HL-60 (cell line): ENCODE data around the gene CRISP1.

Experiments used
- DNase-seq, 2 experiments: peaks; one replicate each; pipeline ENCODE4 v3.0.0-alpha.2; 2010 to 2020; ENCODE audit warnings: low read depth in 1 of 2, low spot score in 1 of 2
- H3K27ac ChIP-seq: fragments of 250-450 bp; sonication (Bioruptor Pico); replicated peaks from 2 replicates; pipeline ENCODE4 v1.5.1; 2020; ENCODE audit warnings: mild to moderate bottlenecking, moderate library complexity
- H3K27me3 ChIP-seq: fragments of 250-450 bp; sonication (Bioruptor Pico); 2 replicates; pipeline ENCODE4 v1.5.1; 2021; ENCODE audit warnings: mild to moderate bottlenecking, moderate library complexity; ENCODE audit not compliant: insufficient read depth, poor library complexity, severe bottlenecking
- H3K4me3 ChIP-seq: replicated peaks from 2 replicates; pipeline ENCODE4 v1.5.1; 2011; ENCODE audit warnings: mild to moderate bottlenecking, control low read depth, low read length; ENCODE audit not compliant: insufficient read depth
- CTCF ChIP-seq: IDR thresholded peaks from one replicate; pipeline ENCODE4 v1.5.1; 2011; ENCODE audit warnings: low read length, control low read depth, inconsistent platforms; ENCODE audit not compliant: insufficient read depth
- GABPA ChIP-seq: IDR thresholded peaks from 2 replicates; pipeline ENCODE4 v1.6.1; 2012; ENCODE audit warnings: low read depth
- POLR2AphosphoS5 ChIP-seq: IDR thresholded peaks from 2 replicates; pipeline ENCODE4 v1.6.1; 2012; ENCODE audit warnings: low read depth
- REST ChIP-seq: IDR thresholded peaks from 2 replicates; pipeline ENCODE4 v1.6.1; 2012; ENCODE audit warnings: low read depth; ENCODE audit not compliant: insufficient replicate concordance
- SPI1 ChIP-seq: IDR thresholded peaks from 2 replicates; pipeline ENCODE4 v1.6.1; 2012; ENCODE audit warnings: low read depth, mild to moderate bottlenecking, borderline replicate concordance

Gene CRISP1

GRCh38 chr6:49912196-49912595 is 45.9 kb upstream of the CRISP1 start:
- DNase-seq, result no peak
- H3K27ac ChIP-seq, result no peak overlapping the region
- no peak overlapping the region for H3K4me3 ChIP-seq
- TF ChIP-seq CTCF (no peak), POLR2AphosphoS5 (no peak), GABPA (no peak), SPI1 (no peak), REST (no peak)
- H3K27me3 ChIP-seq, result no peaks in the 10 kb centered on the region

- TF ChIP-seq REST (no peak), SPI1 (no peak), CTCF (no peak), POLR2AphosphoS5 (no peak), GABPA (no peak)
- Histone ChIP-seq H3K27me3 (no peaks in the 10 kb centered on the region), H3K4me3 (no peak overlapping the region), H3K27ac (no peak overlapping the region)
- no peak for DNase-seq
Measured at GRCh38 chr6:49911252-49911651, 44.9 kb upstream of the CRISP1 start.

- Histone ChIP-seq H3K27ac (no peak overlapping the region), H3K4me3 (no peak overlapping the region), H3K27me3 (no peaks in the 10 kb centered on the region)
- TF ChIP-seq SPI1 (no peak), GABPA (no peak), REST (no peak), POLR2AphosphoS5 (no peak), CTCF (no peak)
- DNase-seq, result no peak
Measured at GRCh38 chr6:49909563-49909962, 43.2 kb upstream of the CRISP1 start.
